Heart left ventricle (tissue), 13 donors: ENCODE measurements around the gene SLC66A2.

Experiments used
- CTCF ChIP-seq, 12 donors: fragments of 200-600 bp; sonication (generic) in 4 of 12; IDR thresholded peaks; one replicate each; pipeline versions ENCODE4 v1.5.0 to v1.8.0; 2018 to 2022; ENCODE audit warnings: antibody characterized with exemption in 12 of 12, mild to moderate bottlenecking in 5 of 12
- POLR2A ChIP-seq, 2 donors: fragments of 450-650 bp; IDR thresholded peaks; one replicate each; pipeline ENCODE4 v1.6.1; 2017; ENCODE audit warnings: antibody characterized with exemption in 2 of 2, mild to moderate bottlenecking in 2 of 2, moderate library complexity in 2 of 2
- donor health status: ischemic (EF 13 %, LVEDD 7.1; RV severe dilation, severe dysfunction).
- donor health status: DM: no; HTN: yes; CAD: no.
- donor health status: DM: no; HTN: no; CAD: no.
- donor health status: ischemic (EF 25% LVEDD 6.9; RV normal size, moderate dysfunction).
- donor health status: ischemic (EF 25% LVEDD 5.7; RV mildly dilated, moderate dysfunction).
- donor health status: ischemic (EF 35%, LVEDD 5.7; RV mildly dilated, moderate dysfunction).
- donor health status: nonischemic (EF 11% LVEDD 7.7; RV severe dilation, severe dysfunction).
- donor health status: DM: yes; HTN: yes; CAD: no.
- donor health status: PGD.
- donor health status: ischemic (EF 29% LVEDD 5.4; RV normal size, mild dysfunction).
- donor health status: nonischemic (EF 23%, LVEDD 6.1; RV moderate dilation, normal function).

- TF ChIP-seq CTCF (IDR thresholded peaks at IDR 0.05) = no peak
- TF ChIP-seq POLR2A (IDR thresholded peaks at IDR 0.05) = no peak
Observed at GRCh38 chr18:79853303-79853992, 98.0 kb downstream of the SLC66A2 start.
